HCT116 (cell line): ENCODE measurements around the gene KHDC1L. TPM values are rescaled to one million over a fixed set of nuclear protein-coding genes. Genes with fewer than 3 reads are reported as not detected.

Source experiments
- ATAC-seq: fragments of 200-7000 bp; cut with Tn5 transposase; 2 replicates; pipeline ENCODE4 v1.9.1; 2020; ENCODE audit warnings: mild to moderate bottlenecking, moderate library complexity
- BruUV-seq: library from RNA; stranded (reverse); fragments of 400-500 nt; replicated peaks from 2 replicates; lab custom pipeline; 2021; lab: Mats Ljungman, UMichigan
- CTCF ChIA-PET: fragments of 300-600 bp; sonication (Branson Sonifier 250); formaldehyde crosslinking; loops from one replicate; lab custom pipeline; 2021; ENCODE audit warnings: antibody characterized with exemption; lab: Charles Lee
- POLR2A ChIA-PET: fragments of 300-600, 350-600 bp; sonication (Branson Sonifier 250); formaldehyde crosslinking; loops from one replicate; lab custom pipeline; 2021; ENCODE audit warnings: antibody characterized with exemption; lab: Charles Lee
- RAD21 ChIA-PET, 2 experiments: fragments of 300-600 bp; sonication (Branson Sonifier 250); formaldehyde crosslinking; loops; one replicate each; lab custom pipeline; 2023; ENCODE audit warnings: low total read pairs in 2 of 2; ENCODE audit not compliant: uncharacterized antibody in 2 of 2, unreplicated experiment in 2 of 2, low non-redundant PET in 1 of 2; lab: Charles Lee
- DNase-seq: peaks from one replicate; pipeline ENCODE4 v3.0.0-alpha.2; 2010; ENCODE audit warnings: low read depth, low spot score
- H2AFZ ChIP-seq: fragments of 200-600 bp; shearing (Covaris generic), sonication (generic); 2 replicates; pipeline ENCODE4 v1.6.1; 2017; ENCODE audit warnings: low read depth, mixed run types, mixed read lengths, antibody characterized with exemption, low read length; ENCODE audit not compliant: poor library complexity, severe bottlenecking
- H3K27ac ChIP-seq: 2 replicates; pipeline ENCODE4 v1.5.1; 2012; ENCODE audit warnings: low read depth, low read length
- H3K27me3 ChIP-seq: fragments of 200-600 bp; sonication (generic); 2 replicates; pipeline ENCODE4 v1.6.1; 2016; ENCODE audit warnings: mixed run types, low read length, mixed read lengths; ENCODE audit not compliant: insufficient read depth
- H3K36me3 ChIP-seq, 2 experiments: fragments of 200-500 bp in 1 of 2; fragments of 200-600 bp in 1 of 2; sonication (Bioruptor generic) in 1 of 2; sonication (generic) in 1 of 2; 2 replicates each; pipeline versions ENCODE4 v1.5.1 to v1.6.1; 2014 to 2016; ENCODE audit warnings: low read length in 2 of 2, inconsistent platforms in 1 of 2, mixed read lengths in 1 of 2, mixed run types in 1 of 2; ENCODE audit not compliant: insufficient read depth in 2 of 2, control insufficient read depth in 1 of 2
- H3K4me1 ChIP-seq, 2 experiments: fragments of 200-600 bp in 1 of 2; sonication (generic) in 1 of 2; 2 replicates each; pipeline versions ENCODE4 v1.5.1 to v1.6.1; 2012 to 2017; ENCODE audit warnings: low read length in 2 of 2, inconsistent platforms in 1 of 2, mild to moderate bottlenecking in 1 of 2, mixed read lengths in 1 of 2, mixed run types in 1 of 2, moderate library complexity in 1 of 2; ENCODE audit not compliant: insufficient read depth in 2 of 2, control insufficient read depth in 1 of 2
- H3K4me2 ChIP-seq: fragments of 200-600 bp; sonication (generic); 2 replicates; pipeline ENCODE4 v1.6.1; 2017; ENCODE audit warnings: mixed run types, low read length, mixed read lengths
- H3K4me3 ChIP-seq, 2 experiments: fragments of 200-600 bp in 1 of 2; sonication (generic) in 1 of 2; replicated peaks in 1 of 2; 2 replicates each; pipeline ENCODE4 v1.5.1; 2011 to 2016; ENCODE audit warnings: low read length in 2 of 2, control low read depth in 1 of 2, low read depth in 1 of 2, mild to moderate bottlenecking in 1 of 2, mixed read lengths in 1 of 2, mixed run types in 1 of 2
- H3K79me2 ChIP-seq: fragments of 200-600 bp; sonication (generic); 2 replicates; pipeline ENCODE4 v1.6.1; 2017; ENCODE audit warnings: mild to moderate bottlenecking, mixed run types, low read length, moderate library complexity, mixed read lengths; ENCODE audit not compliant: insufficient read depth
- H3K9ac ChIP-seq: fragments of 200-600 bp; sonication (generic); 2 replicates; pipeline ENCODE4 v1.6.1; 2016; ENCODE audit warnings: low read length, mixed read lengths
- H3K9me2 ChIP-seq: fragments of 200-600 bp; sonication (generic), shearing (Covaris generic); 2 replicates; pipeline ENCODE4 v1.6.1; 2017; ENCODE audit warnings: mixed run types, mild to moderate bottlenecking, moderate library complexity; ENCODE audit not compliant: insufficient read depth
- H3K9me3 ChIP-seq, 2 experiments: fragments of 200-500 bp in 1 of 2; fragments of 200-600 bp in 1 of 2; sonication (Bioruptor generic) in 1 of 2; sonication (generic) in 1 of 2; 2 replicates each; pipeline ENCODE4 v1.6.1; 2014 to 2017; ENCODE audit warnings: low read length in 2 of 2, mixed read lengths in 2 of 2, inconsistent platforms in 1 of 2, low read depth in 1 of 2, mild to moderate bottlenecking in 1 of 2, mixed run types in 1 of 2, moderate library complexity in 1 of 2; ENCODE audit not compliant: control insufficient read depth in 1 of 2, insufficient read depth in 1 of 2
- H4K20me1 ChIP-seq: fragments of 200-600 bp; sonication (generic), shearing (Covaris generic); 2 replicates; pipeline ENCODE4 v1.6.1; 2017; ENCODE audit warnings: mixed run types, mild to moderate bottlenecking, moderate library complexity; ENCODE audit not compliant: insufficient read depth
- EGR1 ChIP-seq: IDR thresholded peaks from 2 replicates; pipeline ENCODE4 v1.6.1; 2012; ENCODE audit warnings: low read depth
- SIN3A ChIP-seq: IDR thresholded peaks from 2 replicates; pipeline ENCODE4 v1.6.1; 2012; ENCODE audit warnings: low read depth
- SRF ChIP-seq: IDR thresholded peaks from 2 replicates; pipeline ENCODE4 v1.6.1; 2012; ENCODE audit warnings: low read depth
- TCF7L2 ChIP-seq: IDR thresholded peaks from 2 replicates; pipeline ENCODE4 v1.7.0; 2011; ENCODE audit warnings: borderline replicate concordance, inconsistent platforms; ENCODE audit not compliant: insufficient read depth, insufficient read length; ENCODE audit errors: extremely low read depth
- ZNF274 ChIP-seq: fragments of 200-500 bp; sonication (Bioruptor generic); IDR thresholded peaks from 2 replicates; pipeline ENCODE4 v1.6.1; 2014; ENCODE audit warnings: mild to moderate bottlenecking, low read depth, low read length, inconsistent platforms
- intact Hi-C: fragments of 100-400 bp; cut with micrococcal nuclease; formaldehyde crosslinking; loops from 2 replicates; pipeline ENCODE4 v1.10.0; 2022
- total RNA-seq: library from RNA; stranded (reverse); gene quantifications from one replicate; pipeline ENCODE4 v1.2.1, GENCODE V29; 2021; ENCODE audit not compliant: unreplicated experiment
- TF ChIP-seq, protein P1 (sequence below): IDR thresholded peaks from 2 replicates; pipeline ENCODE4 v1.6.1; 2011; ENCODE audit warnings: mild to moderate bottlenecking, low read length, moderate library complexity; ENCODE audit not compliant: insufficient replicate concordance; ENCODE audit errors: extremely low read depth
- TF ChIP-seq, protein P2 (sequence below), 3 experiments: fragments of 200-600 bp in 1 of 3; sonication (generic) in 1 of 3; IDR thresholded peaks in 2 of 3; conservative IDR thresholded peaks in 1 of 3; 2 replicates each; pipeline ENCODE4 v1.5.1; 2012 to 2017; ENCODE audit warnings: low read depth in 2 of 3, low read length in 2 of 3, antibody characterized with exemption in 1 of 3, borderline replicate concordance in 1 of 3, control low read depth in 1 of 3, mild to moderate bottlenecking in 1 of 3, mixed read lengths in 1 of 3, mixed run types in 1 of 3, moderate library complexity in 1 of 3; ENCODE audit not compliant: insufficient read depth in 1 of 3

The KHDC1L gene
- total RNA-seq, 1 experiment from 2014 or later, result 5.4 TPM

GRCh38 chr6:73262671-73263569, 37.6 kb upstream of the KHDC1L start, which contains the start of gene KHDC1:
Gene KHDC1 (minus strand): TSS chr6:73263196. CDS start chr6:73242517, 20,679 bp downstream.
- CTCF ChIA-PET, result no interaction called here
- no peak within 1 kb of the TSS for H2AFZ ChIP-seq

More at GRCh38 chr6:73262671-73263569, 37.6 kb upstream of the KHDC1L start, which contains the start of gene KHDC1:
- H3K27ac ChIP-seq, result no peak within 1 kb of the TSS
- ATAC-seq, result no peak
- peaks cover 0 to 9% of the 10 kb centered on the region in 2 experiments; a peak in 1 of 4 replicates for H3K4me1 ChIP-seq
- H3K9ac ChIP-seq, result no peak within 1 kb of the TSS
- no peaks in the 10 kb centered on the region for H4K20me1 ChIP-seq
- H3K27me3 ChIP-seq, result no peaks in the 10 kb centered on the region
- BruUV-seq, result no TSS peak
- intact Hi-C loops, result no loop called here
- POLR2A ChIA-PET, result no interaction called here
- H3K4me2 ChIP-seq, result no peak within 1 kb of the TSS
- H3K36me3 ChIP-seq, result no peaks in the 10 kb centered on the region
- H3K4me3 ChIP-seq, result no peak within 1 kb of the TSS
- no peaks in the 10 kb centered on the region for H3K9me2 ChIP-seq
- RAD21 ChIA-PET, result no interaction called here
- H3K79me2 ChIP-seq, result no peaks in the 10 kb centered on the region
- no peaks in the 10 kb centered on the region for H3K9me3 ChIP-seq
- no peak for DNase-seq
- no peak for TF ChIP-seq ZNF274
- no peak for TF ChIP-seq TCF7L2
- no peak for TF ChIP-seq SRF
- TF ChIP-seq EGR1, result no peak
- TF ChIP-seq, protein P1, sequence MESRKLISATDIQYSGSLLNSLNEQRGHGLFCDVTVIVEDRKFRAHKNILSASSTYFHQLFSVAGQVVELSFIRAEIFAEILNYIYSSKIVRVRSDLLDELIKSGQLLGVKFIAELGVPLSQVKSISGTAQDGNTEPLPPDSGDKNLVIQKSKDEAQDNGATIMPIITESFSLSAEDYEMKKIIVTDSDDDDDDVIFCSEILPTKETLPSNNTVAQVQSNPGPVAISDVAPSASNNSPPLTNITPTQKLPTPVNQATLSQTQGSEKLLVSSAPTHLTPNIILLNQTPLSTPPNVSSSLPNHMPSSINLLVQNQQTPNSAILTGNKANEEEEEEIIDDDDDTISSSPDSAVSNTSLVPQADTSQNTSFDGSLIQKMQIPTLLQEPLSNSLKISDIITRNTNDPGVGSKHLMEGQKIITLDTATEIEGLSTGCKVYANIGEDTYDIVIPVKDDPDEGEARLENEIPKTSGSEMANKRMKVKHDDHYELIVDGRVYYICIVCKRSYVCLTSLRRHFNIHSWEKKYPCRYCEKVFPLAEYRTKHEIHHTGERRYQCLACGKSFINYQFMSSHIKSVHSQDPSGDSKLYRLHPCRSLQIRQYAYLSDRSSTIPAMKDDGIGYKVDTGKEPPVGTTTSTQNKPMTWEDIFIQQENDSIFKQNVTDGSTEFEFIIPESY, result no peak
- TF ChIP-seq, protein P2, sequence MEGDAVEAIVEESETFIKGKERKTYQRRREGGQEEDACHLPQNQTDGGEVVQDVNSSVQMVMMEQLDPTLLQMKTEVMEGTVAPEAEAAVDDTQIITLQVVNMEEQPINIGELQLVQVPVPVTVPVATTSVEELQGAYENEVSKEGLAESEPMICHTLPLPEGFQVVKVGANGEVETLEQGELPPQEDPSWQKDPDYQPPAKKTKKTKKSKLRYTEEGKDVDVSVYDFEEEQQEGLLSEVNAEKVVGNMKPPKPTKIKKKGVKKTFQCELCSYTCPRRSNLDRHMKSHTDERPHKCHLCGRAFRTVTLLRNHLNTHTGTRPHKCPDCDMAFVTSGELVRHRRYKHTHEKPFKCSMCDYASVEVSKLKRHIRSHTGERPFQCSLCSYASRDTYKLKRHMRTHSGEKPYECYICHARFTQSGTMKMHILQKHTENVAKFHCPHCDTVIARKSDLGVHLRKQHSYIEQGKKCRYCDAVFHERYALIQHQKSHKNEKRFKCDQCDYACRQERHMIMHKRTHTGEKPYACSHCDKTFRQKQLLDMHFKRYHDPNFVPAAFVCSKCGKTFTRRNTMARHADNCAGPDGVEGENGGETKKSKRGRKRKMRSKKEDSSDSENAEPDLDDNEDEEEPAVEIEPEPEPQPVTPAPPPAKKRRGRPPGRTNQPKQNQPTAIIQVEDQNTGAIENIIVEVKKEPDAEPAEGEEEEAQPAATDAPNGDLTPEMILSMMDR (IDR thresholded peaks at IDR 0.05 in 2 of 3, conservative IDR thresholded peaks at IDR 0.05 in 1 of 3; ENCODE audit: borderline replicate concordance in 1 of 3, insufficient read depth in 1 of 3, low read depth in 2 of 3, low read length in 2 of 3), result no peak
- TF ChIP-seq SIN3A, result no peak
- TF ChIP-seq, all 23 proteins: peak for 0
